Hepatocyte (in vitro differentiated cells): ENCODE measurements around the gene ARMC8. TPM values are rescaled to one million over a fixed set of nuclear protein-coding genes. Genes with fewer than 3 reads are reported as not detected.

Source experiments
- DNase-seq: peaks from one replicate; pipeline ENCODE4 v3.0.0-alpha.2; 2016; ENCODE audit warnings: low spot score
- H2AFZ ChIP-seq: fragments of 200-600 bp; sonication (generic); 2 replicates; pipeline ENCODE4 v1.6.0; 2016; ENCODE audit warnings: antibody characterized with exemption, mild to moderate bottlenecking
- H3K27ac ChIP-seq: fragments of 200-600 bp; sonication (generic); 2 replicates; pipeline ENCODE4 v1.5.1; 2016; ENCODE audit warnings: mild to moderate bottlenecking
- H3K27me3 ChIP-seq: fragments of 200-600 bp; sonication (generic); 2 replicates; pipeline ENCODE4 v1.6.1; 2016
- H3K36me3 ChIP-seq: fragments of 200-600 bp; sonication (generic); replicated peaks from 2 replicates; pipeline ENCODE4 v1.5.1; 2016; ENCODE audit warnings: low read depth; ENCODE audit not compliant: insufficient read depth
- H3K4me1 ChIP-seq: fragments of 200-600 bp; sonication (generic); 2 replicates; pipeline ENCODE4 v1.5.1; 2016; ENCODE audit warnings: mild to moderate bottlenecking, moderate library complexity; ENCODE audit not compliant: insufficient read depth
- H3K4me2 ChIP-seq: fragments of 200-600 bp; sonication (generic); 2 replicates; pipeline ENCODE4 v1.6.0; 2016
- H3K4me3 ChIP-seq: fragments of 200-600 bp; sonication (generic); 2 replicates; pipeline ENCODE4 v1.5.1; 2016; ENCODE audit warnings: mild to moderate bottlenecking
- H3K79me2 ChIP-seq: fragments of 200-600 bp; sonication (generic); 2 replicates; pipeline ENCODE4 v1.6.0; 2017; ENCODE audit warnings: mild to moderate bottlenecking
- H3K9me2 ChIP-seq: fragments of 200-600 bp; sonication (generic); replicated peaks from 2 replicates; pipeline ENCODE4 v1.6.0; 2017; ENCODE audit warnings: mild to moderate bottlenecking; ENCODE audit not compliant: insufficient read depth
- H3K9me3 ChIP-seq: fragments of 200-600 bp; sonication (generic); 2 replicates; pipeline ENCODE4 v1.5.1; 2016; ENCODE audit warnings: low read depth, mild to moderate bottlenecking
- H4K20me1 ChIP-seq: fragments of 200-600 bp; sonication (generic); 2 replicates; pipeline ENCODE4 v1.6.0; 2016; ENCODE audit warnings: mild to moderate bottlenecking; ENCODE audit not compliant: insufficient read depth, poor library complexity, severe bottlenecking
- CTCF ChIP-seq: fragments of 200-600 bp; sonication (generic); IDR thresholded peaks from 2 replicates; pipeline ENCODE4 v1.5.1; 2016; ENCODE audit warnings: antibody characterized with exemption, mild to moderate bottlenecking; ENCODE audit not compliant: poor library complexity
- EZH2 ChIP-seq: fragments of 200-600 bp; sonication (generic); IDR thresholded peaks from 2 replicates; pipeline ENCODE4 v1.6.1; 2016; ENCODE audit warnings: antibody characterized with exemption, mild to moderate bottlenecking, borderline replicate concordance
- EZH2phosphoT487 ChIP-seq: fragments of 200-600 bp; sonication (generic); IDR thresholded peaks from one replicate; pipeline ENCODE4 v1.6.1; 2018; ENCODE audit warnings: antibody characterized with exemption, mild to moderate bottlenecking, low read depth, moderate library complexity; ENCODE audit not compliant: unreplicated experiment, severe bottlenecking
- WGBS: methylation state at CpG from one replicate; pipeline ENCODE4 v1.1.6; 2016; ENCODE audit warnings: low lambda C conversion rate; ENCODE audit errors: missing lambda C conversion rate; 5-methylcytosine and 5-hydroxymethylcytosine counted together
- polyA plus RNA-seq: library from polyadenylated mRNA; unstranded; fragments of >200 nt; fragmentation: Nextera tagmentation; extraction: Ambion mirVana; gene quantifications from 2 replicates; pipeline ENCODE4 v1.2.1, GENCODE V29; 2016
- total RNA-seq: library from RNA; depleted of rRNA; stranded (reverse); fragments of >200 nt; gene quantifications from 2 replicates; pipeline ENCODE4 v1.2.3, GENCODE V29; 2014

ARMC8 gene
- total and polyA plus RNA-seq, 2 experiments from 2014 or later: 46.4 to 52.4 TPM

GRCh38 chr3:138203938-138204337 is 16.8 kb downstream of the ARMC8 start:
- Histone ChIP-seq H3K4me2 (no peak overlapping the region), H3K4me3 (no peak overlapping the region), H3K27me3 (no peaks in the 10 kb centered on the region), H3K27ac (no peak overlapping the region), H3K9me2 (no peaks in the 10 kb centered on the region), H3K79me2 (peaks cover 100% of the 10 kb centered on the region), H3K9me3 (no peaks in the 10 kb centered on the region), H2AFZ (no peak overlapping the region), H4K20me1 (peaks cover 94% of the 10 kb centered on the region), H3K36me3 (no peaks in the 10 kb centered on the region), H3K4me1 (no peaks in the 10 kb centered on the region)
- TF ChIP-seq EZH2phosphoT487 (no peak), EZH2 (no peak), CTCF (no peak)
- 94% methylated on average over 4 of the region's 4 CpGs for WGBS
- no peak for DNase-seq

GRCh38 chr3:138205527-138205926 is 18.4 kb downstream of the ARMC8 start:
- peaks cover 100% of the 10 kb centered on the region for H3K79me2 ChIP-seq
- H3K27me3 ChIP-seq: no peaks in the 10 kb centered on the region
- peaks cover 90% of the 10 kb centered on the region for H4K20me1 ChIP-seq
- H3K27ac ChIP-seq: no peak overlapping the region
- H3K36me3 ChIP-seq: no peaks in the 10 kb centered on the region
- no peak for TF ChIP-seq EZH2
- no peak for TF ChIP-seq EZH2phosphoT487
- TF ChIP-seq CTCF: no peak
- H2AFZ ChIP-seq: no peak overlapping the region
- no peak overlapping the region for H3K4me2 ChIP-seq
- no peaks in the 10 kb centered on the region for H3K9me2 ChIP-seq
- 74% methylated on average over 5 of the region's 5 CpGs for WGBS
- H3K4me1 ChIP-seq: no peaks in the 10 kb centered on the region
- no peak for DNase-seq
- no peak overlapping the region for H3K4me3 ChIP-seq
- H3K9me3 ChIP-seq: no peaks in the 10 kb centered on the region

GRCh38 chr3:138206196-138206595 is 19.1 kb downstream of the ARMC8 start:
- no peak for DNase-seq
- H3K4me2 ChIP-seq: no peak overlapping the region
- no peaks in the 10 kb centered on the region for H3K9me2 ChIP-seq
- 100% methylated on average over 2 of the region's 2 CpGs for WGBS
- no peak overlapping the region for H3K27ac ChIP-seq
- no peak overlapping the region for H3K4me3 ChIP-seq
- no peak overlapping the region for H2AFZ ChIP-seq
- no peaks in the 10 kb centered on the region for H3K27me3 ChIP-seq
- no peaks in the 10 kb centered on the region for H3K36me3 ChIP-seq
- H3K9me3 ChIP-seq: no peaks in the 10 kb centered on the region
- H3K4me1 ChIP-seq: no peaks in the 10 kb centered on the region
- peaks cover 100% of the 10 kb centered on the region for H3K79me2 ChIP-seq
- peaks cover 89% of the 10 kb centered on the region for H4K20me1 ChIP-seq
- TF ChIP-seq EZH2phosphoT487 (no peak), EZH2 (no peak), CTCF (no peak)

- 74% methylated on average over 3 of the region's 3 CpGs for WGBS
- H3K36me3 ChIP-seq: no peaks in the 10 kb centered on the region
- TF ChIP-seq EZH2phosphoT487 (no peak), EZH2 (no peak), CTCF (no peak)
- H3K4me1 ChIP-seq: no peaks in the 10 kb centered on the region
- H3K27ac ChIP-seq: no peak overlapping the region
- peaks cover 94% of the 10 kb centered on the region for H3K79me2 ChIP-seq
- no peaks in the 10 kb centered on the region for H3K27me3 ChIP-seq
- peaks cover 54% of the 10 kb centered on the region for H4K20me1 ChIP-seq
- no peak overlapping the region for H2AFZ ChIP-seq
- no peaks in the 10 kb centered on the region for H3K9me3 ChIP-seq
- no peak for DNase-seq
- no peaks in the 10 kb centered on the region for H3K9me2 ChIP-seq
- no peak overlapping the region for H3K4me3 ChIP-seq
- no peak overlapping the region for H3K4me2 ChIP-seq
Observed at GRCh38 chr3:138210528-138210927, 23.4 kb downstream of the ARMC8 start.
